BLaER1 treated with 17β-estradiol and CSF1 and Interleukin-3, amounts not matched to agents 10 nM and 100 nM (cell line): ENCODE data around the gene AASDH.
"Not testable (repeated sequence)": the region's sequence is repeated elsewhere in the genome, so short reads cannot be mapped to it uniquely, and the experiment has no call there.

Experiments
- H3K27ac ChIP-seq, 11 experiments: shearing (Covaris generic); formaldehyde crosslinking; 2 replicates each; pipeline ENCODE4 v1.8.1; 2022
- H3K27me3 ChIP-seq, 11 experiments: shearing (Covaris generic); formaldehyde crosslinking; 2 replicates each; pipeline ENCODE4 v1.8.1; 2022
- H3K36me3 ChIP-seq, 11 experiments: shearing (Covaris generic); formaldehyde crosslinking; 2 replicates each; pipeline ENCODE4 v1.8.1; 2022
- H3K4me1 ChIP-seq, 10 experiments: shearing (Covaris generic); formaldehyde crosslinking; 2 replicates each; pipeline ENCODE4 v1.8.1; 2022
- H3K4me2 ChIP-seq, 11 experiments: shearing (Covaris generic); formaldehyde crosslinking; 2 replicates each; pipeline ENCODE4 v1.8.1; 2022
- H3K4me3 ChIP-seq, 10 experiments: shearing (Covaris generic); formaldehyde crosslinking; 2 replicates each; pipeline ENCODE4 v1.8.1; 2022
- H3K9ac ChIP-seq, 11 experiments: shearing (Covaris generic); formaldehyde crosslinking; 2 replicates each; pipeline ENCODE4 v1.8.1; 2022
- H3K9me3 ChIP-seq, 11 experiments: shearing (Covaris generic); formaldehyde crosslinking; replicated peaks in 1 of 11; 2 replicates each; pipeline ENCODE4 v1.8.1; 2022
- H4K20me1 ChIP-seq, 11 experiments: shearing (Covaris generic); formaldehyde crosslinking; 2 replicates each; pipeline ENCODE4 v1.8.1; 2022
- Cebpa-rat ChIP-seq, 11 experiments: shearing (Covaris generic); IDR thresholded peaks; 2 replicates each; pipeline ENCODE4 v1.8.1; 2022

AASDH gene

DNA sequence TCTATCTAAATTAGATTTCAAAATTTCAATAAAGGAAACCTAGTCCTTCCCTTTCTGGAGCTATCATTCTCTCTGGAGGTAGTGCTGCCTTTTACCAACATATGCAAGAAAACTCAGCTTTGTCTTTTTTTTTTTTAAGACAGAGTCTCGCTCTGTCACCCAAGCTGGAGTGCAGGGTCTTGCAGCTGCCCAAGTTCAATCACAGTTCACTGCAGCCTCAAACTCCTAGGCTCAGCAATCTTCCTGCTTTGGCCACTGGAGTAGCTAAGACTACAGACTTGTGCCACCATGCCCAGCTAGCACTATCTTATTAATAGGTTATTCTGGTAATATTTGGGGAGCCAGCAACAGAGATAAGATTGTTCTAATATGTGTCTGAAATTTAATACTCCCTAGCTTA is 12.3 kb downstream of the AASDH start:
- Histone ChIP-seq H3K4me2 (peak overlapping the region in 1 of 11 experiments; percentile 1; a peak in 1 of 22 replicates), H3K27ac (no peak overlapping the region), H3K27me3 (no peaks in the 10 kb centered on the region), H3K9ac (no peak overlapping the region), H3K4me1 (peaks cover 0 to 31% (median 12%) of the 10 kb centered on the region in 10 experiments; a peak in 17 of 20 replicates), H4K20me1 (no peaks in the 10 kb centered on the region), H3K9me3 (no peaks in the 10 kb centered on the region; a peak in 1 of 22 replicates), H3K36me3 (peaks cover 6 to 23% (median 12%) of the 10 kb centered on the region in 11 experiments; a peak in 20 of 22 replicates), H3K4me3 (no peak overlapping the region)
- TF ChIP-seq Cebpa-rat (IDR thresholded peaks at IDR 0.05), result no peak

DNA sequence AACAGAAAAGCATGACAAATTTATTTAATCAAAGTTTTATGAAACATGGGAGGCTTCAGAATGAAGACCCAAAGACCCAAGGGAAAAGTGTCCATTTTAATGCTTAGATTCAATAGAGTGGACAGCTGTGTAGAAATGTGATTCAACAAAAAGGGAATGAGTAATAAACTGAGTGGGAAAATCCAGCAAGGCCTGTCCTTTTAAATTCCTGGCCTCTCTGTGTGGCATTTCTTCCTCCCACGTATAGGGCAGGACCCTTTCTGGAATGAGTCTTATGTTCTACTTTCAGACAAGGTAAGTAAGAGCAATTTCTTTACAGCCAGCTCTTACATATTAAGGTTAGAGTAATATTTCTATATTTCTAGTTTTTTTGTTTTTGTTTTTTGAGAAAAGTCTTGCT is 14.5 kb downstream of the AASDH start:
- Histone ChIP-seq H4K20me1 (no peaks in the 10 kb centered on the region), H3K27me3 (no peaks in the 10 kb centered on the region), H3K9me3 (no peaks in the 10 kb centered on the region; a peak in 1 of 22 replicates), H3K4me3 (no peak overlapping the region), H3K36me3 (peaks cover 15 to 36% (median 20%) of the 10 kb centered on the region in 11 experiments; a peak in 21 of 22 replicates), H3K4me1 (peaks cover 0 to 31% (median 12%) of the 10 kb centered on the region in 10 experiments; a peak in 17 of 20 replicates), H3K9ac (no peak overlapping the region), H3K4me2 (peak overlapping the region in 2 of 11 experiments; percentile 52 to 62; a peak in 1 of 22 replicates), H3K27ac (no peak overlapping the region)
- no peak for TF ChIP-seq Cebpa-rat (IDR thresholded peaks at IDR 0.05)

- no peak for TF ChIP-seq Cebpa-rat (IDR thresholded peaks at IDR 0.05)
- H3K4me1 ChIP-seq, result peaks cover 0 to 31% (median 12%) of the 10 kb centered on the region in 10 experiments; a peak in 17 of 20 replicates
- H3K9me3 ChIP-seq, result no peaks in the 10 kb centered on the region; a peak in 1 of 22 replicates
- H4K20me1 ChIP-seq, result no peaks in the 10 kb centered on the region
- no peak overlapping the region for H3K4me3 ChIP-seq
- H3K27ac ChIP-seq, result peak overlapping the region in 1 of 11 experiments; percentile 13; a peak in 1 of 22 replicates
- no peaks in the 10 kb centered on the region for H3K27me3 ChIP-seq
- peaks cover 15 to 32% (median 20%) of the 10 kb centered on the region in 11 experiments; a peak in 21 of 22 replicates for H3K36me3 ChIP-seq
- no peak overlapping the region for H3K9ac ChIP-seq
- peak overlapping the region in 8 of 11 experiments; percentile 33 to 73 (median 52); a peak in 15 of 22 replicates for H3K4me2 ChIP-seq
These were observed 15.7 kb downstream of the AASDH start for GRCh38 chr4:56371426-56372220.

GRCh38 chr4:56370377-56370776 is 16.9 kb downstream of the AASDH start:
- H3K4me2 ChIP-seq, result no peak overlapping the region
- no peaks in the 10 kb centered on the region for H3K27me3 ChIP-seq
- H3K9ac ChIP-seq, result no peak overlapping the region
- H3K4me1 ChIP-seq, result peaks cover 0 to 29% (median 11%) of the 10 kb centered on the region in 10 experiments; a peak in 17 of 20 replicates
- TF ChIP-seq Cebpa-rat (IDR thresholded peaks at IDR 0.05), result no peak
- H3K9me3 ChIP-seq, result no peaks in the 10 kb centered on the region; a peak in 1 of 22 replicates
- no peaks in the 10 kb centered on the region for H4K20me1 ChIP-seq
- no peak overlapping the region for H3K4me3 ChIP-seq
- peaks cover 15 to 32% (median 20%) of the 10 kb centered on the region in 11 experiments; a peak in 21 of 22 replicates for H3K36me3 ChIP-seq
- H3K27ac ChIP-seq, result no peak overlapping the region

DNA sequence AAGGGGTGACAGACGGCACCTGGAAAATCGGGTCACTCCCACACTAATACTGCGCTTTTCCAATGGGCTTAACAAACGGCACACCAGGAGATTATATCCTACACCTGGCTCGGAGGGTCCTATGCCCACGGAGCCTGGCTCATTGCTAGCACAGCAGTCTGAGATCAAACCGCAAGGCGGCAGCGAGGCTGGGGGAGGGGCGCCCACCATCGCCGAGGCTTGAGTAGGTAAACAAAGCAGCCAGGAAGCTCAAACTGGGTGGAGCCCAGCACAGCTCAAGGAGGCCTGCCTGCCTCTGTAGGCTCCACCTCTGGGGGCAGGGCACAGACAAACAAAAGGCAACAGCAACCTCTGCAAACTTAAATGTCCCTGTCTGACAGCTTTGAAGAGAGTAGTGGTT is 24.3 kb downstream of the AASDH start:
- H3K36me3 ChIP-seq, result peaks cover 13 to 49% (median 28%) of the 10 kb centered on the region in 11 experiments; a peak in 21 of 22 replicates

GRCh38 chr4:56360071-56360470 is 27.2 kb downstream of the AASDH start:
- no peaks in the 10 kb centered on the region for H4K20me1 ChIP-seq
- no peak overlapping the region for H3K27ac ChIP-seq
- H3K4me1 ChIP-seq, result no peaks in the 10 kb centered on the region
- H3K36me3 ChIP-seq, result peaks cover 17 to 72% (median 34%) of the 10 kb centered on the region in 11 experiments; a peak in 21 of 22 replicates
- TF ChIP-seq Cebpa-rat (IDR thresholded peaks at IDR 0.05), result no peak
- no peaks in the 10 kb centered on the region for H3K27me3 ChIP-seq
- no peak overlapping the region for H3K4me3 ChIP-seq
- H3K9ac ChIP-seq, result no peak overlapping the region
- no peak overlapping the region for H3K4me2 ChIP-seq
- H3K9me3 ChIP-seq, result peaks cover 17 to 27% (median 25%) of the 10 kb centered on the region in 11 experiments

More for the DNA sequence above, 24.3 kb downstream of the AASDH start:
- H3K9ac ChIP-seq, H4K20me1 ChIP-seq, H3K27ac ChIP-seq, H3K4me2 ChIP-seq, H3K27me3 ChIP-seq, H3K4me1 ChIP-seq: not testable (repeated sequence)
- 0 out of 20 replicates have a peak overlapping the region, but pooled peaks of 1 of the 10 experiments have one; percentile 11 for H3K4me3 ChIP-seq
- peaks cover 17 to 27% (median 25%) of the 10 kb centered on the region in 11 experiments for H3K9me3 ChIP-seq

GRCh38 chr4:56356650-56357049 is 30.6 kb downstream of the AASDH start:
- Histone ChIP-seq H4K20me1 (no peaks in the 10 kb centered on the region), H3K4me3 (no peak overlapping the region)

DNA sequence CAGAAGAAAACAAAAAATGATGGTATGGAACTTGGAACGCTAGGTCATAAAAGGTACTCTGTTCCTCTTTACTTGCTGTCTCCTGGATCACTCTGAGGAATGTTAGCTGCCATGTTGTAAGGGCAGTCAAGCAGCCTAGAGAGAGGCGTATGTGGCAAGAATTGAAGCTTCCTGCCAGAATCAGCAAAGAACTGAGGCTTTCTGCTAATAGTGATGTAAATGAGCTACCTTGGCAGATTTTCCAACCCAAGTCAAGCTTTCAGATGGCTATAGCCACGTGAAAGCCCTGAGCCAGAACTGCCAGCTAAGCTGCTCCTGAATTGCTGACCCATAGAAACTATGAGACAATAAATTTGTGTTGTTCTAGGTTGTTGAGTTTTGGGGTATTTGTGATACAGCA is 38.7 kb downstream of the AASDH start:
- Histone ChIP-seq H3K9ac (no peak overlapping the region), H3K4me1 (peaks cover 0 to 9% (median 8%) of the 10 kb centered on the region in 10 experiments; a peak in 10 of 20 replicates), H4K20me1 (no peaks in the 10 kb centered on the region), H3K27ac (no peak overlapping the region), H3K4me2 (no peak overlapping the region), H3K27me3 (no peaks in the 10 kb centered on the region), H3K36me3 (peaks cover 14 to 62% (median 34%) of the 10 kb centered on the region in 11 experiments; a peak in 21 of 22 replicates), H3K9me3 (no peaks in the 10 kb centered on the region), H3K4me3 (no peak overlapping the region)
- no peak for TF ChIP-seq Cebpa-rat (IDR thresholded peaks at IDR 0.05)

More at GRCh38 chr4:56356650-56357049, 30.6 kb downstream of the AASDH start:
- peaks cover 12 to 68% (median 25%) of the 10 kb centered on the region in 11 experiments; a peak in 19 of 22 replicates for H3K36me3 ChIP-seq
- H3K4me1 ChIP-seq, result no peaks in the 10 kb centered on the region
- no peak overlapping the region for H3K27ac ChIP-seq
- no peak for TF ChIP-seq Cebpa-rat (IDR thresholded peaks at IDR 0.05)
- H3K9ac ChIP-seq, result no peak overlapping the region
- peaks cover 0 to 2% (median under 1%) of the 10 kb centered on the region in 11 experiments; a peak in 5 of 22 replicates for H3K9me3 ChIP-seq
- H3K4me2 ChIP-seq, result no peak overlapping the region
- no peaks in the 10 kb centered on the region for H3K27me3 ChIP-seq

DNA sequence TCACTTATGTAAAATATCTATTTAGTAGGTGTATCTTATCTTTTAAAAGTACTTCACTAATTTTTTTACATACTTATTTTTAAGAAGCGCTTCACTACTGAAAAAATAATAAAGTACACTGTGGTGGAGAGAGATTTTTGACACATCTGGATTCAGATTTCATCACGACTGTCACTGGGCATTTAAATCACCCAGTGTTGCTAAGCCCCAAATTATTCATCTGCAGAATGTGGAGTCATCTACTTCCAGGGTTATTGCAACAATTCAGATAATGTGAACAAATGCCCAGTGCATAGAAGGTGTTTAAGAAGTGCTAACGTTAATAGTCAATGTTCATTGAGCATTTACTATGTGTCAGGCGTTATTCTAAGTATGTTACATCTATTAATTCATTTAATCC is 41.8 kb downstream of the AASDH start:
- Histone ChIP-seq H3K4me1 (peaks cover 0 to 9% (median 9%) of the 10 kb centered on the region in 10 experiments; a peak in 13 of 20 replicates), H3K4me3 (no peak overlapping the region), H3K9me3 (no peaks in the 10 kb centered on the region), H3K27me3 (no peaks in the 10 kb centered on the region), H4K20me1 (no peaks in the 10 kb centered on the region), H3K27ac (no peak overlapping the region), H3K9ac (no peak overlapping the region), H3K4me2 (no peak overlapping the region), H3K36me3 (peaks cover 7 to 47% (median 24%) of the 10 kb centered on the region in 11 experiments; a peak in 19 of 22 replicates)
- TF ChIP-seq Cebpa-rat (IDR thresholded peaks at IDR 0.05), result no peak
